ENCODE results near the gene EPHA6. TPM values are rescaled to one million over a fixed set of nuclear protein-coding genes. Genes with fewer than 3 reads are reported as not detected.

EPHA6 gene
- total RNA-seq, 2 experiments from 2014 or later = not detected

DNA sequence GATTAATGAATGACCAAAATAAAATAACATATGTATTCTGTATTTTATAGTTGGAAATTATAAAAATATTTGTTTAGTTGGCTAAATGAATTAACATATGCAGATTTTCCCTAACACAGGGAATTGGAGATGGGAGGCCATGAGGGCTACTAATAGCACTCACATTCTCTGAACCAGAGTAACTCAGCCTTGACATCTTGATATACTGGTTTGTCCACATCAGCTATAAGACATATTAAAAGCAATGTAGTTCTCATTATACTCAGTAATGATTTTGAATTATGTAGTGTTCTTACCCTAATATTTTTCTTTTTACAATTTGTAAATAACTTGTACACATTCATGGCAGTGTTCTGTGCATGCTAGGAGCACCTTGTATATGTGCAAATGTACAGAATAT is 255.9 kb downstream of the EPHA6 start:
- no peaks in the 10 kb centered on the region for H3K36me3 Mint-ChIP-seq
- H3K4me3 Mint-ChIP-seq = no peak overlapping the region
- H3K9me3 Mint-ChIP-seq = peaks cover 3% of the 10 kb centered on the region
- no peaks in the 10 kb centered on the region for H3K27me3 Mint-ChIP-seq
- ChIA-PET CTCF (no interaction called here), POLR2A (no interaction called here)
- intact Hi-C loops (cut with micrococcal nuclease) = no loop called here
- no peak for DNase-seq
- H3K4me1 Mint-ChIP-seq (ENCODE audit: low read depth) = no peaks in the 10 kb centered on the region
- H3K27ac Mint-ChIP-seq = no peak overlapping the region

GRCh38 chr3:97074546-97074945 is 260.2 kb downstream of the EPHA6 start:
- H3K27ac Mint-ChIP-seq = no peak overlapping the region
- no peak for DNase-seq
- ChIA-PET POLR2A (no interaction called here), CTCF (no interaction called here)
- H3K27me3 Mint-ChIP-seq = no peaks in the 10 kb centered on the region
- H3K36me3 Mint-ChIP-seq = no peaks in the 10 kb centered on the region
- peaks cover 3% of the 10 kb centered on the region for H3K9me3 Mint-ChIP-seq
- no peaks in the 10 kb centered on the region for H3K4me1 Mint-ChIP-seq (ENCODE audit: low read depth)
- H3K4me3 Mint-ChIP-seq = no peak overlapping the region
- intact Hi-C loops (cut with micrococcal nuclease) = no loop called here

DNA sequence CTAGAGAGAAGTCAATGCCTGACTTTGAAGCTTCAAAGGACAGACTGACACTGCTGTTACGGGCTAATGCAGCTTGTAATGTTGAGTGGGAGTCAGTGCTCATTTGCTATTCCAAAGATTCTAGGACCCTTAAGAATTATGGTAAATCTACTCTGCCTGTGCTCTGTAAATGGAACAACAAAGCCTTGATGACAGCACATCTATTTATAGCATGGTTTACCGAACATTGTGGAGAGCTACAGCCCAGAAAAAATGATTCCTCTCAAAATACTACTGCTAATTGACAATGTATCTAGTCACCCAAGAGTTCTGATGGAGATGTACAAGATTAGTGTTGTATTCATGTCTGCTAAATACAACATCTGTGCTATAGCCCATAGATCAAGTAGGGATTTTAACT is 262.3 kb downstream of the EPHA6 start:
- Mint-ChIP-seq H3K4me1 (ENCODE audit: low read depth) (no peaks in the 10 kb centered on the region), H3K27ac (no peak overlapping the region), H3K4me3 (no peak overlapping the region), H3K36me3 (no peaks in the 10 kb centered on the region), H3K27me3 (no peaks in the 10 kb centered on the region), H3K9me3 (peaks cover 3% of the 10 kb centered on the region)
- intact Hi-C loops (cut with micrococcal nuclease) = no loop called here
- no peak for DNase-seq
- POLR2A ChIA-PET = no interaction called here
- CTCF ChIA-PET = no interaction called here

GRCh38 chr3:97089621-97090020 is 275.2 kb downstream of the EPHA6 start:
- Mint-ChIP-seq H3K4me3 (no peak overlapping the region), H3K27ac (no peak overlapping the region), H3K9me3 (no peaks in the 10 kb centered on the region), H3K4me1 (ENCODE audit: low read depth) (no peaks in the 10 kb centered on the region), H3K36me3 (no peaks in the 10 kb centered on the region), H3K27me3 (no peaks in the 10 kb centered on the region)
- ChIA-PET POLR2A (no interaction called here), CTCF (no interaction called here)
- no peak for DNase-seq
- intact Hi-C loops (cut with micrococcal nuclease) = no loop called here

DNA sequence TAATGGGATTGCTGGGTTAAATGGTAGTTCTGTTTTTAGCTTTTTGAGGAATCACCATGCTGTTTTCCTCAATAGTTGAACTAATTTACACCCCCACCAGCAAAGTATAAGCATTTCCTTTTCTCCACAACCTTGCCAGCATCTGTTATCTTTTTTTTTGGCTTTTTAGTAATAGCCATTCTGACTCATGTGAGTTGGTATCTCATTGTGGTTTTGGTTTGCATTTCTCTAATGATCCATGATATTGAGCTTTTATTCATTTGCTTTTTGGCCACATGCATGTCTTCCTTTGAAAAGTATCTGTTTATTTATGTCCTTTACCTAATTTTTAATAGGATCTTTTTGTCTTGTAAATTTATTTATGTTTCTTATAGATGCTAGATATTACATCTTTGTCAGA is 288.2 kb downstream of the EPHA6 start:
- Mint-ChIP-seq H3K4me1 (ENCODE audit: low read depth) (no peaks in the 10 kb centered on the region), H3K27ac (no peak overlapping the region), H3K4me3 (no peak overlapping the region), H3K27me3 (no peaks in the 10 kb centered on the region), H3K36me3 (no peaks in the 10 kb centered on the region), H3K9me3 (peaks cover 2% of the 10 kb centered on the region)
- ChIA-PET POLR2A (no interaction called here), CTCF (no interaction called here)
- DNase-seq = no peak
- intact Hi-C loops (cut with micrococcal nuclease) = no loop called here

DNA sequence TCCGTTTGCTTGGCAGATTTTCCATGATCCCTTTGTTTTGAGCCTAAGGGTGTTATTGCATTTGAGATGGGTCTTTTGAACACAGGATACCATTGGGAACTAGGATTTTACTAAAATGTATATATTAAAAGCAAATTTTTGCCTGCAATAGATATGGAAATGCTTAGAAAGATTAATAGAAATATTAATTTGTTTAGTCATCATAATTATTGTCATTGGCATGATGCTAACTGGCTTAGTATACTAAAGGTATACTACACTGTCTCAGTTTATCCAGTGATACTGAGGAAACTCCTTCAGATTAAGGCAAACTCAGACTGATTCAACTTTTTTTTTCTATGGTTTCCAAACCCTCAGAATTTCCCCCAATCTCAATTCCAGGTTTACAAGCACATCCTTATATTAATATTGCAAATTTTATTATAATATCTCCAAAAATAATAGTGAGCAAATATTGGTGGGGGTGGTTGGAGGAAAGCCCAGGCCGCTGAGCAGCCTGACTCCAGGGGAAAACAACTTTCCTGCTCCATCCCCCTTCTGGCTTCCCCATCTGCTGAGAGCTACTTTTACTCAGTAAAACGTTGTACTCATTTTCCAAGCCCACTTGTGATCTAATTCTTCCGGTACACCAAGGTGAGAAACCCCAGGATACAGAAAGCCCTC is 291.7 kb downstream of the EPHA6 start:
- intact Hi-C loops (cut with micrococcal nuclease) = no loop called here

GRCh38 chr3:97106652-97106989 is 292.2 kb downstream of the EPHA6 start:
- H3K36me3 Mint-ChIP-seq = no peaks in the 10 kb centered on the region
- ChIA-PET CTCF (no interaction called here), POLR2A (no interaction called here)
- no peak for DNase-seq
- no peak overlapping the region for H3K4me3 Mint-ChIP-seq
- no peak overlapping the region for H3K27ac Mint-ChIP-seq
- H3K27me3 Mint-ChIP-seq = no peaks in the 10 kb centered on the region
- H3K4me1 Mint-ChIP-seq (ENCODE audit: low read depth) = no peaks in the 10 kb centered on the region
- intact Hi-C loops (cut with micrococcal nuclease) = no loop called here
- H3K9me3 Mint-ChIP-seq = peaks cover 2% of the 10 kb centered on the region

More for the DNA sequence above, 291.7 kb downstream of the EPHA6 start:
- no peak overlapping the region for H3K27ac Mint-ChIP-seq
- ChIA-PET POLR2A (no interaction called here), CTCF (no interaction called here)
- no peak overlapping the region for H3K4me3 Mint-ChIP-seq
- H3K4me1 Mint-ChIP-seq (ENCODE audit: low read depth) = no peaks in the 10 kb centered on the region
- no peaks in the 10 kb centered on the region for H3K36me3 Mint-ChIP-seq
- H3K27me3 Mint-ChIP-seq = no peaks in the 10 kb centered on the region
- DNase-seq = no peak
- H3K9me3 Mint-ChIP-seq = peaks cover 2% of the 10 kb centered on the region

GRCh38 chr3:97108136-97108535 is 293.7 kb downstream of the EPHA6 start:
- no peaks in the 10 kb centered on the region for H3K4me1 Mint-ChIP-seq (ENCODE audit: low read depth)
- H3K9me3 Mint-ChIP-seq = peaks cover 2% of the 10 kb centered on the region
- H3K36me3 Mint-ChIP-seq = no peaks in the 10 kb centered on the region
- no peaks in the 10 kb centered on the region for H3K27me3 Mint-ChIP-seq
- ChIA-PET CTCF (no interaction called here), POLR2A (no interaction called here)
- H3K4me3 Mint-ChIP-seq = no peak overlapping the region
- no peak overlapping the region for H3K27ac Mint-ChIP-seq
- no peak for DNase-seq
- intact Hi-C loops (cut with micrococcal nuclease) = no loop called here

DNA sequence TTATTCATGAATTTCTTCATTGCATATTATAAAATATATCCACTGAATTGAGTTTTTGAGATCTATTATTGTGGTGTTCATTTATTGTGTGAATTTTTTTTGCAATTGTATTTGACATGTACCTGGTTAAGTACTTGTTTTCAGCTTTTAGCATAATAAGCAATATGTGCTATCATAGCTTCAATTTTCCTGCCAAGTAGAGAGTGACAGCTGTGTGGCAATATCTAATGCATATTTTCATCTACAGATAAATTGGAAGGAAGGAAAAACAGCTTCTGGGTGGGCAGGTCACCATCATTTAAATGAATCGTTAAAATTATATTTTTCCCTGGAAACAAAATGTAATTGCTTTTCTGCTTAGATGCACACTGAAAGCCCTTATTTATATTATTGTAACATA is 296.9 kb downstream of the EPHA6 start:
- DNase-seq = no peak
- Mint-ChIP-seq H3K27ac (no peak overlapping the region), H3K27me3 (no peaks in the 10 kb centered on the region), H3K36me3 (no peaks in the 10 kb centered on the region), H3K9me3 (no peaks in the 10 kb centered on the region), H3K4me1 (ENCODE audit: low read depth) (no peaks in the 10 kb centered on the region), H3K4me3 (no peak overlapping the region)
- POLR2A ChIA-PET = no interaction called here
- CTCF ChIA-PET = no interaction called here
- intact Hi-C loops (cut with micrococcal nuclease) = no loop called here

DNA sequence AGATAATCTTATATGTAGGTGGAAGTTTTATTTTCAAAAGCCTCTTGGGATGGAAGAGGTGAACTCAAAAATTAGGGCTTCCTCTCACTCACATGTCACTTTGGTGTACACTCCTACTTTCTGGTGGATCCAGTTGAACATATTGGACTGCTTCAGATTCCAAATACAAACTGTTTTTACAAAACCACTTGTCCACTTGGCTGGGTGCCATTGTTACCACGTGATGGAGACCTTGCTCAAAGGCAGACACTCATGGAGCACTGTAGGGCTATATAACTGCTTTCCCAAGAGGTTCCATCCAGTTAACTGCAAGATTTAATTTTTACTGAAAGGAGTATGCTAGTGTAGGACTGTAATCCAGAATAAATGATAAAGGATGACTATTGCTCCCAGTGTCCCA is 307.0 kb downstream of the EPHA6 start:
- Mint-ChIP-seq H3K4me3 (no peak overlapping the region), H3K36me3 (no peaks in the 10 kb centered on the region), H3K27me3 (no peaks in the 10 kb centered on the region), H3K27ac (no peak overlapping the region), H3K9me3 (no peaks in the 10 kb centered on the region), H3K4me1 (ENCODE audit: low read depth) (no peaks in the 10 kb centered on the region)
- ChIA-PET POLR2A (no interaction called here), CTCF (no interaction called here)
- no peak for DNase-seq
- intact Hi-C loops (cut with micrococcal nuclease) = no loop called here

GRCh38 chr3:97125902-97126499 is 311.6 kb downstream of the EPHA6 start:
- DNase-seq = no peak
- Mint-ChIP-seq H3K9me3 (no peaks in the 10 kb centered on the region), H3K36me3 (no peaks in the 10 kb centered on the region), H3K4me1 (ENCODE audit: low read depth) (no peaks in the 10 kb centered on the region), H3K4me3 (no peak overlapping the region), H3K27me3 (no peaks in the 10 kb centered on the region), H3K27ac (no peak overlapping the region)
- CTCF ChIA-PET = no interaction called here
- intact Hi-C loops (cut with micrococcal nuclease) = no loop called here
- POLR2A ChIA-PET = no interaction called here

DNA sequence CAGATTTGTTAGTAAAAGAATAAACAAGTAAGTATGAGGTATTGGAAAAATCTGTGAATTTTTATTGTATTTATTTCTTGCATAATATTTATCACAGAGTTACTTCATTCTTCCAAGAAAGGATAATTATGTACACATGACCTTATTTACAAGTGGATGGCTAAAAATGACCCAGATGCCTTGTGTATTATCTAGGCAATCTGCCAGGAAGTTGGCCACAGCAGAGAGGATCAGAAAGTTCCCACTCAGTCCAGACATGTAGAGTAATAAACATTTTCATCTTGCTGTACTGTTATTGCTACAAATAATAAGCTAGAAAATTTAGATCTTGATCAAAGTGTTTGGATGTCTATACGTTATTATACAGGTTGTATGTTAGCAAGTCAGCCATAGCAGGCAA is 317.1 kb downstream of the EPHA6 start:
- no peaks in the 10 kb centered on the region for H3K27me3 Mint-ChIP-seq
- no peak for DNase-seq
- H3K9me3 Mint-ChIP-seq = no peaks in the 10 kb centered on the region
- POLR2A ChIA-PET = no interaction called here
- intact Hi-C loops (cut with micrococcal nuclease) = no loop called here
- H3K4me3 Mint-ChIP-seq = no peak overlapping the region
- H3K36me3 Mint-ChIP-seq = no peaks in the 10 kb centered on the region
- no peaks in the 10 kb centered on the region for H3K4me1 Mint-ChIP-seq (ENCODE audit: low read depth)
- no peak overlapping the region for H3K27ac Mint-ChIP-seq
- CTCF ChIA-PET = no interaction called here

GRCh38 chr3:97138914-97139541 is 324.6 kb downstream of the EPHA6 start:
- no peak overlapping the region for H3K27ac Mint-ChIP-seq
- intact Hi-C loops (cut with micrococcal nuclease) = no loop called here
- peaks cover 26% of the 10 kb centered on the region for H3K9me3 Mint-ChIP-seq
- POLR2A ChIA-PET = no interaction called here
- CTCF ChIA-PET = no interaction called here
- H3K27me3 Mint-ChIP-seq = no peaks in the 10 kb centered on the region
- H3K4me3 Mint-ChIP-seq = no peak overlapping the region
- H3K4me1 Mint-ChIP-seq (ENCODE audit: low read depth) = no peaks in the 10 kb centered on the region
- DNase-seq = no peak
- H3K36me3 Mint-ChIP-seq = no peaks in the 10 kb centered on the region
